Measurements from ENCODE around the gene LRRC32.
A peak's percentile ranks its signal among the peaks of the same experiment; 100 is the strongest.
"Not testable (repeated sequence)": the region's sequence is repeated elsewhere in the genome, so short reads cannot be mapped to it uniquely, and the experiment has no call there.

LRRC32 gene

DNA sequence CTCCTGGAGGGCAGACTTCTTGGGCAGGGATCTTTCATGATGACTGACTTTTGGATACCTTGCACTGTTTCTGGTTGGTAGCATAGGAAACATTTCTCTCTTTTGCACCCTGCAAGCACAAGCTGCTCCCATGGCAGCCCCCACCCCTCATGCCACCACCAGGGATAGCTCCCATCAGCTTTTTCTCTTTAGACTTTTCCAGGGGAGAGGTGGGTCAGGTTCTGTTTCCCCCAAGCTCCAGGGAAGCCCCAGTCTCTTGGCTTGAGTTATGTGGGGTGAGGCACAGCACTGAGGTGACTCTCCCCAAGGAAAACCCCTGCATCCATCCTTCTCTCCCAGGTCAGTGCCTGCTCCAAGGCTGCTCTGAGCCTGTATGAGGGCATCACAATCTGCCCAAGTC is 22.5 kb downstream of the LRRC32 start:
- Histone ChIP-seq H3K4me2 (ENCODE audit: low read length) (no peak overlapping the region), H2AFZ (ENCODE audit: insufficient read depth, low read length, poor library complexity) (no peak overlapping the region), H3K79me2 (ENCODE audit: control insufficient read depth, insufficient read depth, low read length, poor library complexity) (no peaks in the 10 kb centered on the region), H3K4me1 (ENCODE audit: control insufficient read depth in 1 of 2, insufficient read depth in 2 of 2, low read length in 2 of 2) (no peaks in the 10 kb centered on the region), H3K4ac (ENCODE audit: low read depth, low read length) (no peak overlapping the region), H3K18ac (ENCODE audit: low read length) (no peak overlapping the region), H3K27me3 (ENCODE audit: insufficient read depth, low read length) (no peaks in the 10 kb centered on the region), H2BK120ac (ENCODE audit: insufficient read depth, low read length, poor library complexity) (peak overlapping the region; percentile 39), H2AK5ac (ENCODE audit: low read length) (no peak overlapping the region), H4K8ac (ENCODE audit: low read depth, low read length) (no peak overlapping the region), H2BK12ac (ENCODE audit: low read length) (peak overlapping the region; percentile 50), H3K4me3 (ENCODE audit: low read depth, low read length) (no peak overlapping the region), H3K14ac (ENCODE audit: low read length) (no peak overlapping the region), H3K9ac (ENCODE audit: low read length) (no peak overlapping the region), H4K91ac (ENCODE audit: low read depth, low read length) (peak overlapping the region; percentile 38), H3K9me3 (ENCODE audit: insufficient read depth, low read depth, low read length) (no peaks in the 10 kb centered on the region), H3K79me1 (ENCODE audit: low read length) (peaks cover 4% of the 10 kb centered on the region), H2BK5ac (ENCODE audit: low read depth, low read length, poor library complexity) (no peak overlapping the region), H3K23ac (ENCODE audit: low read length) (no peak overlapping the region), H3K27ac (ENCODE audit: low read depth, low read length) (no peak overlapping the region), H3K36me3 (ENCODE audit: control insufficient read depth in 1 of 2, insufficient read depth in 2 of 2, low read length in 2 of 2) (no peaks in the 10 kb centered on the region), H4K12ac (ENCODE audit: low read depth, low read length) (no peak overlapping the region)
- DNase-seq, result no peak

DNA sequence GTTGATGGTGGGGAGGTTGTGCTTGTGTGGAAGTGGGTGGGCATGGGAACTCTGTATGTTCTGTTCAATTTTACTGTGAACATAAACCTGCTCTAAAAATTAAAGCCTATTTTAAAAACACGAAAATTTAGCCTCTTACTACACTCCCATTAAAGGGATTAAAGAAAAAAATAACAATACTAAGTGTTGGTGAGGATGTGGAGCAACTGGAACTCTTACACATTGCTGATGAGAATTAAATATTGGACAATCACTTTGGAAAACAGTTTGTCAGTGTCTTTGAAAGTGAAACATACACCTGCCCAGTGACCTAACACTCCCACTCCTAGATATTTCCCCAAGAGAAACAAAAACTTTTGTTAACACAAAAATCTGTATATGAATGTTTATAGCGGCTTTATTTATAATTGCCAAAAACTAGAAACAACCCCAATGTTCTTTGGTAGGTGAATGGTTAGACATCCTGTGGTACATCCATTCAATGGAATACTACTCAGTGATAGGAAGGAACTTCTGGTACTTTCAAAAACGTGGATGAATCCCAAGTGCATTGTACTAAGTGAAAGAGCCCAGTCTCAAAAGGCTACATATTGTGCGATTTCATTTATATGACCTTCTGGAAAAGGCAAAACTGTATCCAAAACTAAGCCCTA is 23.5 kb downstream of the LRRC32 start:
- no peak overlapping the region for H2AK5ac ChIP-seq (ENCODE audit: low read length)
- no peak overlapping the region for H3K27ac ChIP-seq (ENCODE audit: low read depth, low read length)
- H3K4me1 ChIP-seq (ENCODE audit: control insufficient read depth in 1 of 2, insufficient read depth in 2 of 2, low read length in 2 of 2), result no peaks in the 10 kb centered on the region
- no peak overlapping the region for H2BK5ac ChIP-seq (ENCODE audit: low read depth, low read length, poor library complexity)
- no peak overlapping the region for H2BK120ac ChIP-seq (ENCODE audit: insufficient read depth, low read length, poor library complexity)
- no peak overlapping the region for H3K18ac ChIP-seq (ENCODE audit: low read length)
- DNase-seq, result no peak
- no peak overlapping the region for H3K4me2 ChIP-seq (ENCODE audit: low read length)
- H4K8ac ChIP-seq (ENCODE audit: low read depth, low read length), result no peak overlapping the region
- no peaks in the 10 kb centered on the region for H3K27me3 ChIP-seq (ENCODE audit: insufficient read depth, low read length)
- H3K4me3 ChIP-seq (ENCODE audit: low read depth, low read length), result no peak overlapping the region
- WGBS (ENCODE audit: extremely low coverage, insufficient coverage, insufficient read length), result no CpG with 5 or more reads among the region's 4 CpGs
- no peak overlapping the region for H3K4ac ChIP-seq (ENCODE audit: low read depth, low read length)
- H3K9ac ChIP-seq (ENCODE audit: low read length), result no peak overlapping the region
- peaks cover 4% of the 10 kb centered on the region for H3K79me1 ChIP-seq (ENCODE audit: low read length)
- no peak overlapping the region for H4K91ac ChIP-seq (ENCODE audit: low read depth, low read length)
- no peak overlapping the region for H2BK12ac ChIP-seq (ENCODE audit: low read length)
- H3K14ac ChIP-seq (ENCODE audit: low read length), result no peak overlapping the region
- no peaks in the 10 kb centered on the region for H3K36me3 ChIP-seq (ENCODE audit: control insufficient read depth in 1 of 2, insufficient read depth in 2 of 2, low read length in 2 of 2)
- H2AFZ ChIP-seq (ENCODE audit: insufficient read depth, low read length, poor library complexity), result no peak overlapping the region
- H3K79me2 ChIP-seq (ENCODE audit: control insufficient read depth, insufficient read depth, low read length, poor library complexity), result no peaks in the 10 kb centered on the region
- no peak overlapping the region for H3K23ac ChIP-seq (ENCODE audit: low read length)
- H4K12ac ChIP-seq (ENCODE audit: low read depth, low read length), result no peak overlapping the region
- H3K9me3 ChIP-seq (ENCODE audit: insufficient read depth, low read depth, low read length), result no peaks in the 10 kb centered on the region

DNA sequence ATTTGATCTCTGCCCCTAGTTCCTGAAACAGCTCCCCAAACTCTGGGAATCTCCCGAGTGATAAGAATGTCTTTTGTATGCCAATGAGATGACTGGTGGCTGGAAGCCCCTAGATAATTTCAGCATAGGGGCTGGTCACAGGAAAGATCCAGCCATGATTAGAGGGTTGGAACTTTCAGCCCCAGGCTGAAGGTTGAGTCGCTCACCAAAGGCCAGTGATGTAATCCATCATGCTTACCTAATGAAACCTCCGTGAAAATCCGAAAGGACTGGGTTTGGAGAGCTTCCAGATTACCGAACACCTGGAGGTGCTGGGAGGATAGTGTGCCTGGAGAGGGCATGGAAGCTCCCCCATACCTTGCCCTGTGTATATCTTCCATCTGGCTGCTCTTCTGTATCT is 26.0 kb downstream of the LRRC32 start:
- H3K27ac ChIP-seq (ENCODE audit: low read depth, low read length), result peak overlapping the region; percentile 20
- no peaks in the 10 kb centered on the region for H3K9me3 ChIP-seq (ENCODE audit: insufficient read depth, low read depth, low read length)
- WGBS (ENCODE audit: extremely low coverage, insufficient coverage, insufficient read length), result no CpG with 5 or more reads among the region's 5 CpGs
- H3K4me2 ChIP-seq (ENCODE audit: low read length), result no peak overlapping the region
- H3K9ac ChIP-seq (ENCODE audit: low read length), result no peak overlapping the region
- H3K18ac ChIP-seq (ENCODE audit: low read length), result no peak overlapping the region
- peaks cover 0 to 2% of the 10 kb centered on the region in 2 experiments for H3K4me1 ChIP-seq (ENCODE audit: control insufficient read depth in 1 of 2, insufficient read depth in 2 of 2, low read length in 2 of 2)
- H2AFZ ChIP-seq (ENCODE audit: insufficient read depth, low read length, poor library complexity), result no peak overlapping the region
- peak; percentile 97 to 99 for DNase-seq
- H4K8ac ChIP-seq (ENCODE audit: low read depth, low read length), result no peak overlapping the region
- H3K79me2 ChIP-seq (ENCODE audit: control insufficient read depth, insufficient read depth, low read length, poor library complexity), result no peaks in the 10 kb centered on the region
- no peak overlapping the region for H3K23ac ChIP-seq (ENCODE audit: low read length)
- no peak overlapping the region for H4K12ac ChIP-seq (ENCODE audit: low read depth, low read length)
- no peak overlapping the region for H4K91ac ChIP-seq (ENCODE audit: low read depth, low read length)
- H3K14ac ChIP-seq (ENCODE audit: low read length), result no peak overlapping the region
- H3K36me3 ChIP-seq (ENCODE audit: control insufficient read depth in 1 of 2, insufficient read depth in 2 of 2, low read length in 2 of 2), result no peaks in the 10 kb centered on the region
- H2BK120ac ChIP-seq (ENCODE audit: insufficient read depth, low read length, poor library complexity), result peak overlapping the region; percentile 29
- H2BK12ac ChIP-seq (ENCODE audit: low read length), result no peak overlapping the region
- no peak overlapping the region for H2BK5ac ChIP-seq (ENCODE audit: low read depth, low read length, poor library complexity)
- no peak overlapping the region for H2AK5ac ChIP-seq (ENCODE audit: low read length)
- H3K4ac ChIP-seq (ENCODE audit: low read depth, low read length), result no peak overlapping the region
- H3K27me3 ChIP-seq (ENCODE audit: insufficient read depth, low read length), result no peaks in the 10 kb centered on the region
- no peak overlapping the region for H3K4me3 ChIP-seq (ENCODE audit: low read depth, low read length)
- H3K79me1 ChIP-seq (ENCODE audit: low read length), result peaks cover 3% of the 10 kb centered on the region

- not testable (repeated sequence) for H3K79me2 ChIP-seq (ENCODE audit: control insufficient read depth, insufficient read depth, low read length, poor library complexity); H3K4me1 ChIP-seq (ENCODE audit: control insufficient read depth in 1 of 2, insufficient read depth in 2 of 2, low read length in 2 of 2); H2BK120ac ChIP-seq (ENCODE audit: insufficient read depth, low read length, poor library complexity); H2BK5ac ChIP-seq (ENCODE audit: low read depth, low read length, poor library complexity); H4K12ac ChIP-seq (ENCODE audit: low read depth, low read length); H3K4ac ChIP-seq (ENCODE audit: low read depth, low read length); H3K18ac ChIP-seq (ENCODE audit: low read length); H3K27ac ChIP-seq (ENCODE audit: low read depth, low read length); H3K9ac ChIP-seq (ENCODE audit: low read length); H3K4me2 ChIP-seq (ENCODE audit: low read length); H3K9me3 ChIP-seq (ENCODE audit: insufficient read depth, low read depth, low read length); H4K8ac ChIP-seq (ENCODE audit: low read depth, low read length); H3K79me1 ChIP-seq (ENCODE audit: low read length); H3K23ac ChIP-seq (ENCODE audit: low read length); H4K91ac ChIP-seq (ENCODE audit: low read depth, low read length); H3K36me3 ChIP-seq (ENCODE audit: control insufficient read depth in 1 of 2, insufficient read depth in 2 of 2, low read length in 2 of 2); H2AFZ ChIP-seq (ENCODE audit: insufficient read depth, low read length, poor library complexity); H3K14ac ChIP-seq (ENCODE audit: low read length); H3K4me3 ChIP-seq (ENCODE audit: low read depth, low read length); H2BK12ac ChIP-seq (ENCODE audit: low read length); H3K27me3 ChIP-seq (ENCODE audit: insufficient read depth, low read length); H2AK5ac ChIP-seq (ENCODE audit: low read length)
- peak; percentile 36 to 79 for DNase-seq
- no CpG with 5 or more reads among the region's 3 CpGs for WGBS (ENCODE audit: extremely low coverage, insufficient coverage, insufficient read length)
Observed at GRCh38 chr11:76643711-76644110, 26.8 kb downstream of the LRRC32 start.
